M059J (cell line): Measurements from ENCODE around the gene GEMIN8. TPM values are rescaled to one million over a fixed set of nuclear protein-coding genes. Genes with fewer than 3 reads are reported as not detected.

Experiments
- total RNA-seq: library from RNA; depleted of rRNA; stranded (reverse); fragments of >200 nt; shearing (Covaris generic); gene quantifications from 2 replicates; pipeline ENCODE4 v1.2.3, GENCODE V29; 2014; rRNA removed

GEMIN8 gene
- total RNA-seq, 1 experiment from 2014 or later = 13.8 TPM

Other genes starting within 250 kb of the GEMIN8 start
- gene GPM6B, start 212.8 kb downstream of the GEMIN8 start, total RNA-seq = 0.07 TPM in 1 of 2 replicates, not detected in the other